GM12872 (cell line): Measurements from ENCODE around the gene FCGR2B.

ENCODE experiments used
- TF ChIP-seq, protein P1 (sequence below): IDR thresholded peaks from 3 replicates; pipeline ENCODE4 v1.5.1; 2011; ENCODE audit warnings: low read depth, mild to moderate bottlenecking, low read length, moderate library complexity; ENCODE audit not compliant: insufficient read depth

Gene FCGR2B

DNA sequence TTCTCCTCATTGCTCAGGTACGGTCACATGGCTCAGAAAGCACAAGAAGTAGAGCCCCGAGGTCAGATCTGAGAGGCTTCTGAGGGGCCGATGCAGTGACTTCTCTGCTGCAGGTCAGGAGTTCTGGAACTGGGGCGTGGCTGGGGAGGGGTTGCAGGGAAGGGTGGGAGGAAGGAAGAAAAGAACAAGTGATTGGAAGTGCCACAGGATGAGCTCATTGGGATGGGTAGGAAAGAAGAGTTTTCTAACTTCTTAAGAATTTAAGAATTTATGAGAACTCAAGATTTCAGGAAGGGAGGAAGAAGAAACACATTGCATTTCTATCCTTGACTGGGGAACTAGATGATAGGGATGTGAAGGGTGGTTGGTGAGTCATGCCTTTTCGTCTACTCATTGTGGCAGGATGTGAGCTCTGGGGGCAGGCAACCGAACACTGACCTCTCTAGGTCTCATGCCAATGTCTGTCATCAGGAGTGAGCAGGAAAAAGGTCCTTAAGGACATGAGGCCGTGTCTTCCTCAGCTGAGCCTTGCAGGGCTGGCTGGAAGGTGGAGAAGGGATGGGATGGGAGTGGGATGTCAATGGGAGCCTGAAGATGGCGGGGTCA, 58.9 kb downstream of the FCGR2B start:
- TF ChIP-seq, protein P1, sequence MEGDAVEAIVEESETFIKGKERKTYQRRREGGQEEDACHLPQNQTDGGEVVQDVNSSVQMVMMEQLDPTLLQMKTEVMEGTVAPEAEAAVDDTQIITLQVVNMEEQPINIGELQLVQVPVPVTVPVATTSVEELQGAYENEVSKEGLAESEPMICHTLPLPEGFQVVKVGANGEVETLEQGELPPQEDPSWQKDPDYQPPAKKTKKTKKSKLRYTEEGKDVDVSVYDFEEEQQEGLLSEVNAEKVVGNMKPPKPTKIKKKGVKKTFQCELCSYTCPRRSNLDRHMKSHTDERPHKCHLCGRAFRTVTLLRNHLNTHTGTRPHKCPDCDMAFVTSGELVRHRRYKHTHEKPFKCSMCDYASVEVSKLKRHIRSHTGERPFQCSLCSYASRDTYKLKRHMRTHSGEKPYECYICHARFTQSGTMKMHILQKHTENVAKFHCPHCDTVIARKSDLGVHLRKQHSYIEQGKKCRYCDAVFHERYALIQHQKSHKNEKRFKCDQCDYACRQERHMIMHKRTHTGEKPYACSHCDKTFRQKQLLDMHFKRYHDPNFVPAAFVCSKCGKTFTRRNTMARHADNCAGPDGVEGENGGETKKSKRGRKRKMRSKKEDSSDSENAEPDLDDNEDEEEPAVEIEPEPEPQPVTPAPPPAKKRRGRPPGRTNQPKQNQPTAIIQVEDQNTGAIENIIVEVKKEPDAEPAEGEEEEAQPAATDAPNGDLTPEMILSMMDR, result no peak

DNA sequence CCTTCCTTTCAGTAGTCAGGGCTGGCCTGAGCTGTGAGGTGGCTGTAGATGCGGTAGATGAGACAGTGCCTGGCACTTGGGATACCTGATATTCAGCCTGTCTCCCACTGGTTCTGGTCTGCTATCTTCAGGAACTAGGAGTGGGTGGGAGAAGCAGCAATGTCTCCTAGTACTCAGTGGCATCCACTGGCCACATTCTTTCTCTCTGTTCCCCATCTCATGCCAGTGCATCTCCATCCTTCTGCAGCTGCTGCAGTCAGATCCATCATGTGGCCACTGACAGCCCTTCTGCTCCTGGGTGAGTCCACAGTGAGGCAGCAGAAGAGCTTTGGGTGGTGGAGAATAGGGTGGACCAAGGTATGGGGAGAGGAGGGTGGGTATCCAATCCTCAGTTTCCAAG, 59.5 kb downstream of the FCGR2B start:
- TF ChIP-seq, protein P1, result no peak

DNA sequence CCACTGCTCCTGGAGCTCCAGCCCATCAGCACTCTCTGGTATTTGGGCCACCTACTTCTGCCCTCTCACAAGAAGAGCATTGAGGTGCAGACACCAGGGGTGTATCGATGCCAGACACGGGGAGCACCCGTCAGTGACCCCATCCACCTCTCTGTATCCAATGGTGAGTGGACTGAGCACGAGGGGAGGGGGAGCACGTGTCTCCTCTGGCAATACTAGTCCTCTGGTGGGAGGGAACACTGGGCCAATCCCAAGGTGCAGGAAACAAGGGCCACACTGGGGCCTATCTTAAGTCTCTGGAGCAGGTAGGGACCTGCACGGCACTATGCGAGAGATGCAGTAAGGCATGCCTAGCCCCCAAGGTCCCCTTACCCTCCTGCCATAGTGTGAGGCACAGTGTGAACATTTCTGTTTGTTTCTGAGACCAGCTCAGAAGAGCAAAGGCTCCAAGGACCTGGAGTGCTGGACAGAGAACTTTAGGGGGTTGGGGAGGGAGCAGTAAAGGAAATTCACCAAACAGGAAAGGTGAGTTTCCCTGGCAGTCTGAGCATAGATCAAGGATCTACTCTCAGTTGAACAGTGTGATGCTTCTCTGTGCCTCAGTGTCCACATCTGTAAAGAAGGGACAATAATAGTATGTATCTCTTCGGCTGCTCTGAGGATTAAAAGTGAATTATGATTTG, 60.7 kb downstream of the FCGR2B start:
- TF ChIP-seq, protein P1, result no peak

DNA sequence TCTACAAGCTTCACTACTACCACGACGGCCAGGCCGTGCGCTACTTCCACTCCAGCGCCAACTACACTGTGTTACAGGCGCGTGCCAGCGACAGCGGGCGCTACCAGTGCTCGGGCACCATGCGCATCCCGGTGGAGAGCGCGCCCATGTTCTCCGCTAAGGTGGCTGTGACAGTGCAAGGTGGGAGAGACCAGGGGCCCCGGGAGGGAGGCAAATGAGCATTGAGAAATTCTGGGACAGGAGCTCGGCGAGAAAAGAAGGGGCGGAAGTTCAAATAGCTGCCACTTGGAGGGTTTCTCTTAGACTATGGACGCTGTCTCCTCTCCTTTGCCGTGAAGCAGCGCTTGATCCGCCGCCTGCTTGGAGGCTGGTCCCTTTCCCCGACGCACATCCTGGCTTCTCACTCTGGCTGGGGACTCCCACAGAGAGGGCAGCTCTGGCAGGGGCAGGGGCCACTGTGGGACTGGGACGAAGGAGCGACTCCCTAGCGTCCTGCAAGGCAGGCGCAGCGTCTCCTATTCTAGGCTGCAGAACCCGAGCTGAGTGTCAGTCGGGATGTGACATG, 63.0 kb downstream of the FCGR2B start:
- TF ChIP-seq, protein P1, result no peak

DNA sequence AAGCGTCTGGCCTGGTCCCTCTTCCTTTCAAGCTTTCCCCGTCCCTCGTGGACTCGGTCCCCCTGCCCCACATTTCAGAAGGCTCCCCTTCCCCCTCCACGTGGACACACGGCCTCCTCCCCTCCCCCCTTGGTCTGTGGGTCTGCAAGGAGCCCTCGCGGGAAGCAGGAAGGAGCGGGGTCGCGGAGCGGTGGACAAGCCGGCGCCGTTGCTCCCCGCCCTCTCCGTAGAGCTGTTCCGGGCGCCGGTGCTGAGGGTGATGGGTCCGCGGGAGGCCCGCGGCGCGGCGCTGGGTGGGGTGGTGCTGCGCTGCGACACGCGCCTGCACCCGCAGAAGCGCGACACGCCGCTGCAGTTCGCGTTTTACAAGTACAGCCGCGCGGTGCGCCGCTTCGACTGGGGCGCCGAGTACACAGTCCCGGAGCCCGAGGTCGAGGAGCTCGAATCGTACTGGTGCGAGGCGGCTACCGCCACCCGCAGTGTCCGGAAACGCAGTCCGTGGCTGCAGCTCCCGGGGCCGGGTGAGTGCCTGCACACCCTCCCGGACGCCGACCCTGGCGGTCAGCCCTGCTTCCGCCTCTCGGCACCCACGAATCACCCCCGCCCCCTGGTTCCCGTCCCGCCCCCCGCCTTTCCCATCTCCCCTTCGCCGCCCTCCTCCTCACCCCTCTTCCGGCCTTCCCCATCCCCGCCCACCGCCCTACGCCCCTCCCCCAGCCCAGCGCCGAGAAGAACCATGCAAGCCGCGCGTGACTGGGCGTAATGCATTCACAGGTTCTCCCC, 63.7 kb downstream of the FCGR2B start:
- TF ChIP-seq, protein P1, result 0 out of 3 replicates have a peak, but pooled peaks have one; percentile 11

DNA sequence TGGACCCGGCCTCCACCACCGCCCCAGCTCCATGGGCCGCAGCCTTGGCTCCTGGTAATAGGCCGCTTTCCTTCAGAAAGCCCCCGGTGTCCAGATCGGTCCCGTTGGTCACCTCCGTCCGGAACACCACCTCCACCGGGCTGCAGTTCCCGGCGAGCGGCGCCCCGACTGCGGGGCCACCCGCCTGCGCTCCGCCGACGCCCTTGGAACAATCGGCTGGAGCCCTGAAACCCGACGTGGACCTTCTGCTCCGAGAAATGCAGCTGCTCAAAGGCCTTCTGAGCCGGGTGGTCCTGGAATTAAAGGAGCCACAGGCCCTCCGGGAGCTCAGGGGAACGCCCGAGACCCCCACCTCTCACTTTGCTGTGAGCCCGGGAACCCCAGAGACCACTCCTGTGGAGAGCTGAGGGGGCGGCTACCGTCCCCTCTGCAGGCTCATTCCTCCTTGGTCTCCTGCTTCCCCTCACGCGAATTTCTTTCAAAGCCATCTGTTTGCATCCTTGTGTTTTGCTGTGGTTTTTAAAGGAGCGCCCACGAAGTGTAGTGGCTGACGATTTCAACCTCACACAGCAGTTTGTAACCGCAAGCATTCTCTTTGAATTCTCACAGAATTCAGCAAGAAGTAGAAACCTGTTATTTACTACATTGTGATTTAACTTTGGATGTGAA, 64.4 kb downstream of the FCGR2B start:
- TF ChIP-seq, protein P1, result no peak
